T47D (cell line): ENCODE measurements around the gene LRFN5.

Source experiments
- DNase-seq, 2 experiments: peaks; one replicate each; pipeline versions ENCODE4 v3.0.0 to v3.0.0-alpha.2; 2011 to 2012; ENCODE audit warnings: low read depth in 1 of 2, low spot score in 1 of 2
- JUND ChIP-seq: IDR thresholded peaks from 2 replicates; pipeline ENCODE4 v1.6.1; 2012; ENCODE audit warnings: low read depth
- in situ Hi-C: cut with HindIII; loops from 2 replicates; pipeline ENCODE4 v1.10.0; 2016; ENCODE audit warnings: low sequenced_read_pairs, low pct_unique_long_range_greater_than_20kb

Gene LRFN5

DNA sequence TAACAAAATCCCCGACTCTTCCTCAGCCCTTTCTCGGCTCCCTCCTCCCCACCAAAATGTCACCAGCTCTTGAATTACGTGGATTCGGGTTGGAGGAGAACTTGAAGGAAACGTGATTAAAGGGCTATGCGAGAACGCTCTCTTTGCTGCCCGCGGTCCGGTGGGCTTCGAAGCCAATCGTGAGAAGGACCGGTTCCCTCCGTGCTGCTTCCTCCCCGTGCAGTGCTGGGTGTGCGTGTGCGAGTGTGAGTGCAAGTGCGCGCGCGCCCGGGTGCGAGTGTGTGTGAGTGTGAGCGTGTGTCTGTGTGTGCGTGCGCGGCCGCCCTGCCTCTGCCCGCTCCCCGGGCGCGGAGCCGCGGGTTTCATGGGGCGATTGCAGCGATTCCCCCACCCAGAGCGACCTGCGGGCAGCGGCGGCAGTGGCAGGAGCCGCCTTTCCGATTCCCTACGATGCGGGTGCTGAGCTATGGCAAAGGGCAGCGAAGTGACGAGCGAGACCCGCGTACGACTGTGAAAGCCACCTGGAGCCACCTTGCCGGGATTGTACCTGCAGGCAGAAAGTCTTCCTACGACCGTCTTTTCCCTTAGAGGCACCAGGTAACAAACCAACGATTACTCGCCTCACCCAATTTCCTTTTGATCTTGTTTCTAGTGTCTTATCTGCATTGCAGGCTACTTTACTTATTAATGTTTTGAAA lies 1.4 kb downstream of the LRFN5 start:
- no peak for DNase-seq
- no peak for TF ChIP-seq JUND
- in situ Hi-C loops: no loop called here

GRCh38 chr14:41608681-41609390 lies 2.2 kb downstream of the LRFN5 start:
- TF ChIP-seq JUND: no peak
- no peak for DNase-seq
- in situ Hi-C loops: no loop called here

- in situ Hi-C loops: no loop called here
- peak; percentile 77 to 91 for DNase-seq
- TF ChIP-seq JUND: no peak
These were observed 3.1 kb downstream of the LRFN5 start for GRCh38 chr14:41609704-41610183.

- no peak for TF ChIP-seq JUND
- in situ Hi-C loops: no loop called here
- no peak for DNase-seq
These were observed 8.4 kb downstream of the LRFN5 start for GRCh38 chr14:41615011-41615595.

DNA sequence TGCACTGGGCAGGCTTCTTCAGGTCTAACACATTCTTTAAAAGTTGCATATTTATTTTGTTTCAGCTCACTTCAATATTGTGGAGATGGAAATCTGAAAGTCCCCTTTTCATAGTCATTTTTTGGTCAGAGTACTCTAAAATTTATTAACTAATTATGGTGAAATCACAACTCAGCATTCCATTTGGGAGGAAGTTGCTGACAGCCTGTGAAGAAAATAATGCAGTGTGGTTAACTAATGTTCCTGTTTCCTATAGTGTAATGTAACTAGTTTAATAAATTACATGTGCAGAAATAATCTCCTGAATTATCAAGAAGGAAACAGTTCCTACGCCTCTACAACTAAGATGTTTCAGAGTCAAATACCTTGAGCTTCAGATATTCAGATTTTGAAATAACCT lies 17.1 kb downstream of the LRFN5 start:
- no peak for TF ChIP-seq JUND
- in situ Hi-C loops: no loop called here
- no peak for DNase-seq

GRCh38 chr14:41629876-41630275 lies 23.2 kb downstream of the LRFN5 start:
- DNase-seq: no peak
- in situ Hi-C loops: no loop called here
- TF ChIP-seq JUND: no peak

DNA sequence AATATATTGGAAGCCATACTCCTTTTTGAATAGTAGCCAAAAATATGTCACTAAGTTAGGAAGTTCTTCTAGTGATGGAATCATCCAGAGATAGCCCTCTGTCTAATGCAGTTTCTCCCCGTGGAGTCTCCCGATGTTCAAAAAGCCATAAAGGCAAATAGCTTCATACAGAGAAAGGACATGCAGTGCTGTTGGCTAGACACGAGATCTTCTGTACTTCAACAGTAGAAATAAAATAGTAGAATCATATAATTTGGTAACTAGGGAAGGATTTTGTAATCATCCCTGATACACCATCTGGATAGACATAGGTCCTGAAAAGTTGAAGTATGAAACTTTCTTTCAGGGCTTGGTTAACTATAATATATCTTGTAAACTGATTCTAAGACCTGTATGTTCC lies 27.6 kb downstream of the LRFN5 start:
- in situ Hi-C loops: no loop called here
- no peak for DNase-seq

DNA sequence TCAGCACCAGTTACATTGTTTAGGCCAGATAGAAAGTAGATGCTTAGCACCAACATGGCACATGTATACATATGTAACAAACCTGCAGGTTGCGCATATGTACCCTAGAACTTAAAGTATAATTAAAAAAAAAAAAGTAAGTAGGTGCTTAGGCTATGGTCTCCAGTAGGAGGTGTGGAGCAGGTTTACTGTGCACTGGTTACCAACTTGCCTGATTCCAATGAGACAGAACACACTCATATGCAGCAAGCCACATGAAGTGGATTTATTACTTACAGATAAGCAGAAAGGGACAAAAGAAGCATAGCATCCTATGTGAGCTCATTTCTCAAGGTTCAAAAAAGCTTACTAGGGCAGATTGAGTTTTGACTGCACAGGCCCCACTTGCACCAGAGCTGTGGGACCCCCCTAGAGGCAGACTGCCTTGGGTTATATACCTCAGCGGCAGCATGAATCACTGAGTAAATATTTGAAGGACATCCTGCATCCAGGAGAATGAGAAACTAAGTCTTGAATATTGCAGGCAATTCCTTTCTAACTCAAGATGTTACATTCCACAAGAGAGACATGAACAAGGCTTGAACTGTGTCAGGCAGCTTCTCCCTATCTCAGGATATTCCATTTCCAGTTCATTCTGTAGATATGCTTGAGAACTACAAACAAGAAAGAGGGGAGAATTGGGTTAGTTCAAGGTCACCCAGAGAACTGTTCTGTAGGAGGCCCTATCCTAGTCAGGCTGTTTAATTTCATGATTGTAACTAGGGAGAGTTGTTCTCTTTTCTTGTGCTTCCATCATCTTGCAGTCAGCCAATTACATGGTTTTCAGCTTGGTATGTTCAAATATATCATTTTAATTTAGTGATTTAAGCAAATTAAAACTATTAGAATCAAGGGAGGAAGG lies 30.1 kb downstream of the LRFN5 start:
- TF ChIP-seq JUND: no peak
- peak in 1 of 2 experiments; percentile 19 for DNase-seq
- in situ Hi-C loops: no loop called here

More for the DNA sequence above, 27.6 kb downstream of the LRFN5 start:
- no peak for TF ChIP-seq JUND

- DNase-seq: no peak
- in situ Hi-C loops: no loop called here
- no peak for TF ChIP-seq JUND
These were observed 35.0 kb downstream of the LRFN5 start for GRCh38 chr14:41641690-41642089.

- in situ Hi-C loops: no loop called here
- no peak for DNase-seq
- no peak for TF ChIP-seq JUND
These were observed 35.7 kb downstream of the LRFN5 start for GRCh38 chr14:41642367-41642766.

DNA sequence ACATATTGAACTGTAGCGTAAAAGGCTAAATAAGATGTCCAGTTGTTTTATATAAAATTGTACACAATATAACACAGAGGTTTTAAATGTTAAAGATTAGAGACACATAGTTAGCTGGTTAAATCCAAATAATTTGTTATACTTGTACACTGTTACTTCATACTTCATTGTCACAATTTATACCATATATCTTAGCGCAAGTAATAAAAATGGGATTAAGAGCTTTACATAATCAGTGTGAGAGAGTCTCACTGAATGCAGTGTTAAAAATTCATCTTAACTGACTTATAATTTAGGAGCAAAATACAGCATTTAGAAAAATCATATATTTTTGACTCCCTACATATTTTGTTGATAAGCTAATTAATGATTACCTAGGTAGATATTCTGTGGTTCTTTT lies 36.1 kb downstream of the LRFN5 start:
- no peak for DNase-seq
- in situ Hi-C loops: no loop called here
- no peak for TF ChIP-seq JUND

GRCh38 chr14:41644606-41645005 lies 37.9 kb downstream of the LRFN5 start:
- in situ Hi-C loops: no loop called here
- TF ChIP-seq JUND: no peak
- DNase-seq: no peak
